Measurements from ENCODE around the gene PTOV1.

PTOV1 gene

DNA sequence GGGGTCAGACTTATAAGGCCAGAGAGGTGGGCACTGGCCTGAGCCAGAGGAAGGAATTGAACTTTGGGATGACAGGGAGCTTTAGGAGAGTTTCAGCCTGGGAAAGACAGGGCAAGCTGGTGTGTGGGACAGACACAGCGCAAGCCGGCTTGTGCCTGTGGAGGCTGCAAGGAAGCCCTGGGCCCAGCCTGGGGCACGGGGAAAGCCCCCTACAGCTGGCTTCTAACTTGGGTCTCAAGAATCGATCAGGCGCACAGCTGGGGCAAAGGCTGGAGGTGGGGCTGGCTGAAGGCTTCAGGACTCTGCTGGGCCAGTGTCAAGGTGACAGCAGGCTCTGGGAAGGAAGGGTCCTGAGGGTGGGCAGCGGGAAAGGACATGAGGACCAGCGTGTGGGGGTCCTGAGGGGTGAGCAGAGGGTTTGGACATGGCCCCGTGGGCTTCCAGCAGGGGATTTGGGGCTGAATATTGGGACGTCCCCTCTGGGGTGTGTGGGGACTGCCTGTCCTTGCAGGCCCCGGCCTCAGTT, 3.0 kb downstream of the PTOV1 start:
- no peak for TF ChIP-seq ZBTB7A (IDR thresholded peaks at IDR 0.05; ENCODE audit: low read depth)
- no peak for TF ChIP-seq TAF1 (IDR thresholded peaks at IDR 0.05; ENCODE audit: low read depth)
- no peak for TF ChIP-seq CEBPB (IDR thresholded peaks at IDR 0.05)
- TF ChIP-seq RAD21 (IDR thresholded peaks at IDR 0.05; ENCODE audit: low read depth): no peak
- no peak for TF ChIP-seq FOXM1 (IDR thresholded peaks at IDR 0.05; ENCODE audit: borderline replicate concordance, low read depth)
- TF ChIP-seq EP300 (IDR thresholded peaks at IDR 0.05; ENCODE audit: borderline replicate concordance): no peak
- TF ChIP-seq EGR1 (IDR thresholded peaks at IDR 0.05): no peak
- no peak for TF ChIP-seq TEAD4 (IDR thresholded peaks at IDR 0.05)
- TF ChIP-seq, protein P1, sequence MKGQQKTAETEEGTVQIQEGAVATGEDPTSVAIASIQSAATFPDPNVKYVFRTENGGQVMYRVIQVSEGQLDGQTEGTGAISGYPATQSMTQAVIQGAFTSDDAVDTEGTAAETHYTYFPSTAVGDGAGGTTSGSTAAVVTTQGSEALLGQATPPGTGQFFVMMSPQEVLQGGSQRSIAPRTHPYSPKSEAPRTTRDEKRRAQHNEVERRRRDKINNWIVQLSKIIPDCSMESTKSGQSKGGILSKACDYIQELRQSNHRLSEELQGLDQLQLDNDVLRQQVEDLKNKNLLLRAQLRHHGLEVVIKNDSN (IDR thresholded peaks at IDR 0.05): no peak
- TF ChIP-seq YY1 (IDR thresholded peaks at IDR 0.05; ENCODE audit: low read depth): no peak
- TF ChIP-seq NFIC (IDR thresholded peaks at IDR 0.05): no peak
- TF ChIP-seq, protein P2, sequence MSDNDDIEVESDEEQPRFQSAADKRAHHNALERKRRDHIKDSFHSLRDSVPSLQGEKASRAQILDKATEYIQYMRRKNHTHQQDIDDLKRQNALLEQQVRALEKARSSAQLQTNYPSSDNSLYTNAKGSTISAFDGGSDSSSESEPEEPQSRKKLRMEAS (IDR thresholded peaks at IDR 0.05): no peak
- TF ChIP-seq CREB1 (IDR thresholded peaks at IDR 0.05; ENCODE audit: low read depth): no peak
- TF ChIP-seq, protein P3, sequence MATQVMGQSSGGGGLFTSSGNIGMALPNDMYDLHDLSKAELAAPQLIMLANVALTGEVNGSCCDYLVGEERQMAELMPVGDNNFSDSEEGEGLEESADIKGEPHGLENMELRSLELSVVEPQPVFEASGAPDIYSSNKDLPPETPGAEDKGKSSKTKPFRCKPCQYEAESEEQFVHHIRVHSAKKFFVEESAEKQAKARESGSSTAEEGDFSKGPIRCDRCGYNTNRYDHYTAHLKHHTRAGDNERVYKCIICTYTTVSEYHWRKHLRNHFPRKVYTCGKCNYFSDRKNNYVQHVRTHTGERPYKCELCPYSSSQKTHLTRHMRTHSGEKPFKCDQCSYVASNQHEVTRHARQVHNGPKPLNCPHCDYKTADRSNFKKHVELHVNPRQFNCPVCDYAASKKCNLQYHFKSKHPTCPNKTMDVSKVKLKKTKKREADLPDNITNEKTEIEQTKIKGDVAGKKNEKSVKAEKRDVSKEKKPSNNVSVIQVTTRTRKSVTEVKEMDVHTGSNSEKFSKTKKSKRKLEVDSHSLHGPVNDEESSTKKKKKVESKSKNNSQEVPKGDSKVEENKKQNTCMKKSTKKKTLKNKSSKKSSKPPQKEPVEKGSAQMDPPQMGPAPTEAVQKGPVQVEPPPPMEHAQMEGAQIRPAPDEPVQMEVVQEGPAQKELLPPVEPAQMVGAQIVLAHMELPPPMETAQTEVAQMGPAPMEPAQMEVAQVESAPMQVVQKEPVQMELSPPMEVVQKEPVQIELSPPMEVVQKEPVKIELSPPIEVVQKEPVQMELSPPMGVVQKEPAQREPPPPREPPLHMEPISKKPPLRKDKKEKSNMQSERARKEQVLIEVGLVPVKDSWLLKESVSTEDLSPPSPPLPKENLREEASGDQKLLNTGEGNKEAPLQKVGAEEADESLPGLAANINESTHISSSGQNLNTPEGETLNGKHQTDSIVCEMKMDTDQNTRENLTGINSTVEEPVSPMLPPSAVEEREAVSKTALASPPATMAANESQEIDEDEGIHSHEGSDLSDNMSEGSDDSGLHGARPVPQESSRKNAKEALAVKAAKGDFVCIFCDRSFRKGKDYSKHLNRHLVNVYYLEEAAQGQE (IDR thresholded peaks at IDR 0.05; ENCODE audit: low read depth): no peak
- TF ChIP-seq TCF12 (IDR thresholded peaks at IDR 0.05; ENCODE audit: low read depth): no peak

DNA sequence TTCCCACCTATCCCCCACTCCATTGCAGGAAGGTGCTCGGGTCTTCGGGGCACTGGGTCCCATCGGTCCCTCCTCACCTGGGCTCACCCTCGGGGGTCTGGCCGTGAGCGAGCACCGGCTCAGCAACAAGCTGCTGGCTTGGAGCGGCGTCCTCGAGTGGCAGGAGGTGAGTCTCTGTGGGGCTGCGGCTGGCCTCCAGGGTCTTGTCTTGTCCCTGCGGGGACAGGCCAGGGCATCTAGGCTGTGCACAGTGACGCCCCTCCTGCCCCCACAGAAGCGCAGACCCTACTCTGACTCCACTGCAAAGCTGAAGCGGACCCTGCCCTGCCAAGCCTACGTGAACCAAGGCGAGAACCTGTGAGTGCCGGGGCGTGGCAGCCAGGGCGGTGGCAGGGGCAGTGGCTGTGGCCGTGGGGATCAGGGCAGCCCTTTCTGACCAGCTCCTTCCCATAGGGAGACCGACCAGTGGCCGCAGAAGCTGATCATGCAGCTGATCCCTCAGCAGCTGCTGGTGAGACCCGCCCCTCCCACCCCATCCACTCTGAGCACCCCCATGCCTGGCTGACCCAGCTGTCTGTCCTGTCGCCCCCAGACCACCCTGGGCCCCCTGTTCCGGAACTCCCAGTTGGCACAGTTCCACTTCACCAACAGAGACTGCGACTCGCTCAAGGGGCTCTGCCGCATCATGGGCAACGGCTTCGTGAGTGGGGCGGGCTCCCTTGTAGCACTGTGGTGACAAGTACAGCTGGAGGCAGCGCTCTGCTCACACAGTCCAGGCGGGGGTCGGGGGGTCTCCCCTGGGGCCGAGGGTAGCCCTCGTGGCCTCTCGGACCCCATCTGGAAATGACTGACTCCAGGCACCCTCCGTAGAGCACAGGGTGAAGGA, 3.7 kb downstream of the PTOV1 start:
- TF ChIP-seq, protein P2 (IDR thresholded peaks at IDR 0.05): no peak
- TF ChIP-seq, protein P1 (IDR thresholded peaks at IDR 0.05): no peak
- no peak for TF ChIP-seq YY1 (IDR thresholded peaks at IDR 0.05; ENCODE audit: low read depth)

DNA sequence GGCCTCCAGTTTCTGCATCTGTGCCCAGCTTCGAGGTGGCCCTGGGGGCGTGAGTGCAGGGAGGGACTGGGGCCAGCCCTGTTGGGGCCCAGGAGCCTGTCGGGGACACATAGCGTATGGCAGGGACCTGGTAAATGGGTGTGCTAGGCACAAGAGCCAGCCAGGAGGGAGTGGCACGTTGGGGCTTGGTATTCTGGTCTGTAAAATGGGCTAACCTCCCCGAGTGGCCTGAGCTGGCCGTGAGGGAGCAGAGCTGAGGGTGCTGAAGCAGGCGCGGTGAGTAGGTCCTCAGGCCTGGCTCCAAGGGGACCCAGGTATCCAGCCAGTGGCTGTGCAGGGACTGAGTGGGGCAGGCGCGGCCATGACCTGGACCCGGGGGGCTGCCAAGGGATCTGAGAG, 4.3 kb downstream of the PTOV1 start:
- TF ChIP-seq, protein P3 (IDR thresholded peaks at IDR 0.05; ENCODE audit: low read depth): no peak
- TF ChIP-seq, protein P1 (IDR thresholded peaks at IDR 0.05): no peak
- no peak for TF ChIP-seq TAF1 (IDR thresholded peaks at IDR 0.05; ENCODE audit: low read depth)

DNA sequence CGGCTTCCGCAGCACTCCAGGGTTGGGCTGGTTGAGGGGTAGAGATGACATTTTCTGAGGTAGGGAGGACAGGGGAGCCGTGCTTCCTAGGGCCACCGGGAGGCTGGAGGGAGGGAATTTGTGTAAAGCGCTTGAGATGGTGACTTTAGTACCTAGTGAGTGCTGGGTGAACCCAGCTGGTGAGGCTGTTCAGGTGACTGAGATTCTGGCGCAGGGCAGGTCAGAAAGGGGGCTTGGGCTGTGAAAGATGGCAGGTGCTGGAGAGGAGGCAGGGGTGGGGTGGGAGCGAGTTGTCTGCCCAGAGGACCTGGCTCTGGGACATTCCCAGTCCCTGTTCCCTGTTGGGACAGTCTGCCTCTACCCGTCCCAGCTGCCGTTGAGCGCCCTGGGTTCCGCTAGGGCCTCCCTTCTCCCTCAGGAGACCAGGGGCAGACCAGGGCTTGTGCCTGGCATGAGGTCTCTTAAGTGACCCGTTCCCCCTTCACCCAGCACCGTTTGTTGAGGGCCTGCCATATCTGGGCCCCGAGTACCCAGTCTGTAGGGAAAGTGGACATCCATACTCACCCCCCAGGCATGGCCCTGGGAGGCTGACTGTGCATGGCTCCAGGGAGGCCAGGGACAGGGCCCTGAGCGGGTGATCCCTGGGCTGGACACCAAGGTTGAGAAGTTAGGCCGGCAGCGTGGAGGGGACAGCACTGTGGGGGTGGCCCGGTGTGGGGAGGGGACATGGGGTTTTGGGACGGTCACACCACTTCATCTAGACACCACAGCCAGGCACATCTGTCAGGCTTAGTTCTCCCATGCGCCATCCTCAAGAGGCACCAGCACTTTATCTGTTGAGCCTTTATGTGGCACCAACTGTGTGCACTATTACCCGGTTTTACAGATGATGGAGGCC, 5.0 kb downstream of the PTOV1 start:
- TF ChIP-seq, protein P2 (IDR thresholded peaks at IDR 0.05): no peak
- TF ChIP-seq TCF12 (IDR thresholded peaks at IDR 0.05; ENCODE audit: low read depth): no peak
- TF ChIP-seq CREB1 (IDR thresholded peaks at IDR 0.05; ENCODE audit: low read depth): no peak
- TF ChIP-seq, protein P3 (IDR thresholded peaks at IDR 0.05; ENCODE audit: low read depth): no peak
- no peak for TF ChIP-seq EP300 (IDR thresholded peaks at IDR 0.05; ENCODE audit: borderline replicate concordance)
- no peak for TF ChIP-seq TAF1 (IDR thresholded peaks at IDR 0.05; ENCODE audit: low read depth)
- TF ChIP-seq RAD21 (IDR thresholded peaks at IDR 0.05; ENCODE audit: low read depth): no peak
- no peak for TF ChIP-seq NFIC (IDR thresholded peaks at IDR 0.05)
- no peak for TF ChIP-seq TEAD4 (IDR thresholded peaks at IDR 0.05)
- TF ChIP-seq YY1 (IDR thresholded peaks at IDR 0.05; ENCODE audit: low read depth): no peak
- TF ChIP-seq ZBTB7A (IDR thresholded peaks at IDR 0.05; ENCODE audit: low read depth): no peak
- TF ChIP-seq FOXM1 (IDR thresholded peaks at IDR 0.05; ENCODE audit: borderline replicate concordance, low read depth): no peak
- TF ChIP-seq CEBPB (IDR thresholded peaks at IDR 0.05): no peak
- TF ChIP-seq, protein P1 (IDR thresholded peaks at IDR 0.05): no peak
